Hindlimb muscle (tissue), 1 donor: ENCODE data around the gene KLF7. TPM values are rescaled to one million over a fixed set of nuclear protein-coding genes. Genes with fewer than 3 reads are reported as not detected.

Experiments used
- DNase-seq: peaks from one replicate; pipeline ENCODE4 v3.0.0-alpha.2; 2013
- polyA plus RNA-seq: library from polyadenylated mRNA; unstranded; fragments of 120-200 nt; gene quantifications from one replicate; pipeline ENCODE4 v1.2.1, GENCODE V29; 2013; ENCODE audit not compliant: insufficient read length

Gene KLF7
- polyA plus RNA-seq, 1 donor, result 14.5 TPM

GRCh38 chr2:207123335-207123744 is 42.4 kb downstream of the KLF7 start:
- DNase-seq, result no peak

- DNase-seq, result no peak
Observed at GRCh38 chr2:207122651-207123334, 43.0 kb downstream of the KLF7 start.

- DNase-seq, result no peak
Observed at GRCh38 chr2:207121784-207122183, 44.0 kb downstream of the KLF7 start.

- no peak for DNase-seq
Observed at GRCh38 chr2:207119048-207119447, 46.7 kb downstream of the KLF7 start.

- DNase-seq, result no peak
Observed at GRCh38 chr2:207117668-207118067, 48.1 kb downstream of the KLF7 start.

GRCh38 chr2:207115715-207116364 is 49.9 kb downstream of the KLF7 start:
- no peak for DNase-seq

- DNase-seq, result no peak
Observed at GRCh38 chr2:207113414-207113813, 52.3 kb downstream of the KLF7 start.

- no peak for DNase-seq
Observed at GRCh38 chr2:207112785-207113184, 53.0 kb downstream of the KLF7 start.

GRCh38 chr2:207112383-207112782 is 53.4 kb downstream of the KLF7 start:
- no peak for DNase-seq

- no peak for DNase-seq
Observed at GRCh38 chr2:207111757-207112156, 54.0 kb downstream of the KLF7 start.

GRCh38 chr2:207110715-207111114 is 55.0 kb downstream of the KLF7 start:
- no peak for DNase-seq

GRCh38 chr2:207110310-207110709 is 55.4 kb downstream of the KLF7 start:
- DNase-seq, result no peak

- no peak for DNase-seq
Observed at GRCh38 chr2:207109768-207110167, 56.0 kb downstream of the KLF7 start.

- no peak for DNase-seq
Observed at GRCh38 chr2:207108440-207108839, 57.3 kb downstream of the KLF7 start.

GRCh38 chr2:207107551-207107950 is 58.2 kb downstream of the KLF7 start:
- no peak for DNase-seq

- no peak for DNase-seq
Observed at GRCh38 chr2:207107131-207107530, 58.6 kb downstream of the KLF7 start.

GRCh38 chr2:207103132-207103531 is 62.6 kb downstream of the KLF7 start:
- DNase-seq, result no peak

GRCh38 chr2:207101984-207102383 is 63.8 kb downstream of the KLF7 start:
- DNase-seq, result no peak

- no peak for DNase-seq
Observed at GRCh38 chr2:207097278-207097677, 68.5 kb downstream of the KLF7 start.

- no peak for DNase-seq
Observed at GRCh38 chr2:207095963-207096362, 69.8 kb downstream of the KLF7 start.

- DNase-seq, result no peak
Observed at GRCh38 chr2:207093234-207093633, 72.5 kb downstream of the KLF7 start.

GRCh38 chr2:207092818-207093217 is 72.9 kb downstream of the KLF7 start:
- DNase-seq, result no peak

- DNase-seq, result no peak
Observed at GRCh38 chr2:207091928-207092327, 73.8 kb downstream of the KLF7 start.

- no peak for DNase-seq
Observed at GRCh38 chr2:207091176-207091575, 74.6 kb downstream of the KLF7 start.

GRCh38 chr2:207090389-207090788 is 75.4 kb downstream of the KLF7 start:
- DNase-seq, result no peak
